ENCODE results near the gene PARS2. TPM values are rescaled to one million over a fixed set of nuclear protein-coding genes. Genes with fewer than 3 reads are reported as not detected.

The PARS2 gene
- total and polyA plus RNA-seq, 8 donors, result 3.9 to 6.1 (median 5.5) TPM

GRCh38 chr1:54763816-54764132, 549 bp downstream of the PARS2 start:
- ATAC-seq (peak; percentile 2), DNase-seq (no peak)
- peaks cover 5 to 16% of the 10 kb centered on the region in 2 donors for H3K4me1 ChIP-seq
- no peaks in the 10 kb centered on the region for H3K9me3 ChIP-seq
- intact Hi-C loops (cut with DNase I), result no loop called here
- H3K27me3 ChIP-seq, result no peaks in the 10 kb centered on the region
- no peak for TF ChIP-seq CTCF (IDR thresholded peaks at IDR 0.05)
- H3K4me3 ChIP-seq, result peak overlapping the region; percentile 78 to 88
- H3K27ac ChIP-seq, result peak overlapping the region in 1 of 2 donors; percentile 70
- peaks cover 0 to 4% of the 10 kb centered on the region in 2 donors for H3K36me3 ChIP-seq

GRCh38 chr1:54758678-54759348, 5.5 kb downstream of the PARS2 start:
- Histone ChIP-seq H3K36me3 (peaks cover 0 to 33% of the 10 kb centered on the region in 2 donors), H3K4me3 (no peak overlapping the region), H3K27me3 (no peaks in the 10 kb centered on the region), H3K9me3 (no peaks in the 10 kb centered on the region), H3K4me1 (peaks cover 5 to 10% of the 10 kb centered on the region in 2 donors), H3K27ac (no peak overlapping the region)
- DNase-seq (no peak), ATAC-seq (no peak)
- TF ChIP-seq CTCF (IDR thresholded peaks at IDR 0.05), result no peak
- intact Hi-C loops (cut with DNase I), result no loop called here

GRCh38 chr1:54757833-54758232, 6.5 kb downstream of the PARS2 start:
- TF ChIP-seq CTCF (IDR thresholded peaks at IDR 0.05), result no peak
- Histone ChIP-seq H3K36me3 (peaks cover 0 to 33% of the 10 kb centered on the region in 2 donors), H3K27me3 (no peaks in the 10 kb centered on the region), H3K9me3 (no peaks in the 10 kb centered on the region), H3K27ac (no peak overlapping the region), H3K4me1 (peaks cover 0 to under 1% of the 10 kb centered on the region in 2 donors), H3K4me3 (no peak overlapping the region)
- no peak for DNase-seq
- intact Hi-C loops (cut with DNase I), result no loop called here
- ATAC-seq, result no peak

DNA sequence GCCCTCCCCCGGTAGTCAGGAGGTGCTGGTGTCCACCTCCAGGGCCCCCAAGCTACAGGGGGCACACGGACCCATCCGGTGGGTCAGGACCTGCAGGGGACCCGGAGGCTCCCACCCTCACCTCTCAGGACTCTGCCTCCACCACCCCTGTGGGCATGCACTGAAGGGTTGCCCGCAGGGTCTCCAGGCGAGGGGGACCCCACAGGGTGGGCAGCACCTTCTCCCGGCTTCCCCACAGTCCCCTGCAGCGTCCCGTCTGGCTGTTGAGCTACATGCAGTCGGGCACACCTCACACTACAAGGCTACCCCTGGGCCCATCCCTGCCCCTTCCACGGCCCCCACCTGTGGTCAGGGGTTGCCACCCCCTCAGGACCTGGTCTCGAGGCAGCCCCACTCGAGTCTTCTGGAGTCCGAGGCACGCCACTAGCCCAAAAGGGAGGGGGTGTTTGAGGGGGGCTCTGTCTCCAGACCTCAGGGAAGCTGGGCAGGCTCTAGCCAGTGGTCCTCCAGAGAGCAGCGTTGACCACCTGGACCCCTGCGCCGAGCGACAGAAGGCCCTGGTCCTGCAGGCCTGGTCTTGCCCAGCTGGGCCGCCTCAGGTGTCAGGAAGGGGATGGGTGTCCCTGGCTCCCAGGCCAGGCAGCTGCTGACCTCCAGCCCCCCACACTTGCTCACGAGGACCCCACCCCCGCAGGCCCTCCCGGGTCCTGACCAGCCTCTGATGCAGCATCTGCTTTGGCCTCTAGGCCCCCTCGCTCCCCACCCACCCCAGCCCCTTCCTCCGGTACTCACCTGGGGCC, 9.6 kb downstream of the PARS2 start:
- intact Hi-C loops (cut with DNase I), result no loop called here
- Histone ChIP-seq H3K36me3 (peaks cover 0 to 33% of the 10 kb centered on the region in 2 donors), H3K27me3 (no peaks in the 10 kb centered on the region), H3K27ac (no peak overlapping the region), H3K9me3 (no peaks in the 10 kb centered on the region), H3K4me3 (no peak overlapping the region), H3K4me1 (no peaks in the 10 kb centered on the region)
- ATAC-seq (no peak), DNase-seq (no peak)
- TF ChIP-seq CTCF (IDR thresholded peaks at IDR 0.05), result no peak

DNA sequence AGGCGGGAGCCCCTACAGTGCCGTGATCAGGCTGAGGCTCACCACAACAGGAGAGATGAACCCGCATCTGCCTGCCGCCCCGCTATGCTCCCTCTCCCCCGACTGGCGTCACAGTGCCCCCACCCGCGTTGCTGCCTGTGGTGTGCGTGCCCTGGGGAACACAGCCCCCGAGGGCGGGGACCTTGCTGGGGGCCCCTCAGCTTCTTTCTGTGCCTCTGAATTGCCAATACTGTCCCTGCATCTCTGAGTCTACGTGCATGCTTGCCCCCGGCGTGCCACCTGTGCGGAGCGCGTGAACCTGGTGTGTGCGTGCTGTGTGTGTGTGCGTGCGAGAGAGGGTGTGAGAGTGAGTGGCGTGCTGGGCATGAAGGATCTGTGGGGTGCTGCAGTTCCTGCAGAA, 10.3 kb downstream of the PARS2 start:
- ATAC-seq, result no peak
- no peak for TF ChIP-seq CTCF (IDR thresholded peaks at IDR 0.05)
- DNase-seq, result no peak

More for the DNA sequence above, 10.3 kb downstream of the PARS2 start:
- H3K4me1 ChIP-seq, result no peaks in the 10 kb centered on the region
- H3K27ac ChIP-seq, result no peak overlapping the region
- H3K9me3 ChIP-seq, result no peaks in the 10 kb centered on the region
- intact Hi-C loops (cut with DNase I), result no loop called here
- H3K4me3 ChIP-seq, result no peak overlapping the region
- peaks cover 0 to 31% of the 10 kb centered on the region in 2 donors for H3K36me3 ChIP-seq
- H3K27me3 ChIP-seq, result no peaks in the 10 kb centered on the region
